GM21619 (cell line): ENCODE data around the gene DHRS7B.
"Not testable (repeated sequence)": the region's sequence is repeated elsewhere in the genome, so short reads cannot be mapped to it uniquely, and the experiment has no call there.

Source experiments
- ATAC-seq: cut with Tn5 transposase; IDR thresholded peaks from one replicate; pipeline ENCODE4 v1.9.1; 2021; ENCODE audit not compliant: unreplicated experiment

The DHRS7B gene

DNA sequence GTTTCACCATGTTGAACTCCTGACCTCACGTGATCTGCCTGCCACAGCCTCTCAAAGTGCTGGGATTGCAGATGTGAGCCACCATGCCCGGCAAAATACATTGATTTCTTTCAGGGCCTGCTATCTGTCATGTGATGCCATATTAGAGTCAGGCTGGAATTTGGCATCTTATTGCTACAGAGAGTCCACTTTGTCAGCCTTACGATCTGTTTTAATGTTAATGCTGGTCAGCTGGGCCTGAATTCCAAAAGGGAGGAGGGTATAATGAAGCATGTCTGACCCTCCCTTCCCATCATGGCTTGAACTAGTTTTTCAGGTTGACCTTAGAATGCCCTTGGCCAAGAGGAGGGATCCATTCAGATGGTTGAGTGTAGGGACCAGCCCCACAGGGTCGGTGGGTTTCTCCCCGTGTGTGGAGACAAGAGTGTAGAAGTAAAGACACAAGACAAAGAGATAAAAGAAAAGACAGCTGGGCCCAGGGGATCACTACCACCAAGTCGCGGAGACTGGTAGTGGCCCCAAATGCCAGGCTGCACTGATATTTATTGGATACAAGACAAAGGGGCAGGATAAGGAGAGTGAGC is 19.6 kb upstream of the DHRS7B start:
- ATAC-seq: not testable (repeated sequence)

DNA sequence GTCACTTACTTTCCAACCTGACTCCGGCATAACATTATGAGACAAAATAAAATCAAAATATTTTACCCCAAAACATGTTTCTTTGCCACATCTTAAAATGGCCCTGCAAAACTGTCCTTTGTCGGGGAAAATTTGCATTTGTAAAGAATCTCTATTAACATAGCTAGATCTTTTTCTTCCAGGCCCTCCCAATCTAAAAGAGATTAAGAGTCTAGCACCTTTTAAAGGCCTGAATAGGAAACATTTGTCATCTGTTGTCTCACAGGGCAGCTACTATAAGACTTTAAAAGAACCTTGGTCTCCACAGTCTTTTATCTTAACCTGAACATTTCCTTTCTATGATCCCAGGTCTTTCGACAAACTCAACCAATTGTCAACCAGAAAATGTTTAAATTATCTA is 18.1 kb upstream of the DHRS7B start:
- ATAC-seq: no peak

DNA sequence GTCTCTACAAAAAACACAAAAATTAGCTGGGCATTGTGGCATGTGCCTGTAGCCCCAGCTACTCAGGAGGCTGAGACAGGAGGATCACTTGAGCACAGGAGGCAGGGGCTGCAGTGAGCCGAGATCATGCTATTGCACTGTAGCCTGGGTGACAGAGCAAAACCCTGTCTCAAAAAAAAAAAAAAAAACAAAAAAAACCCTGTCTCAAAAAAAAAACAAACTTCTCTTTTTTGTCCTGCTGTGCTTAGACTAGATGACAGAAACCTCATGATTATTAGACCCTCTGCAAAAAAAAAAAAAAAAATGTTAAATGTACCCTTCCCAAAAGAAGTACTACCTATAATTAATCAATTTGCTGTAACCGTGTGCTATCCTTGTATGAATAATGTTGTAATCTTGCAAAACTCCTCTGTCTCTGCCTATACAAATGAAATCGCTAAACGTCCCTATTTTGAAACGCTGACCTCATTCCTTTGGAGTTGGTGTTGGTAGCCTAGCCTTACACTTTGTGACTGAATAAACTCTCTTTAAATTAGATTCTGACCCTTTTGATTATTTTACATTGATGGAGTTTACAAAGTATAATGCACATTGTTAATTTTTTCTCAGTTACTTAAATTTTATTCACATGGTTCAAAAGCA is 13.6 kb upstream of the DHRS7B start:
- no peak for ATAC-seq

DNA sequence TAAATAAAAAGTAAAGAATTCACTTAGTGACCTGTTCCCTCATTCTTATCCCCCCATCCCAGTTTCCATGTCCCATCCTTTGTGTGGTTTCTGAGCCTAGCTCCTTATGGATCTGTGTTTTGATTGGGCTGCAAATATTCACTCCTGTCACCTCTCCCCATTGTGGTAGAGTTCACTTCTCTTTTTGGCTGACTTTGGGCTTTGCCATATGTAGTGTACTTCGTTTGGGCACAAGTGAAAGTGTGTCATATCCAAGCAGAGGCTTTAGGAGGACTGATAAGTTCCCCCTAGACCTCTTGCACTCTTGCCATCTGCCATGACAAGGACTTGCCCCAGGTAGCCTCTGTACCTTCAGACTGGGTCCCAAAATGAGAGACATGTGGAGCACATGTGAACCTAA is 13.0 kb upstream of the DHRS7B start:
- ATAC-seq: no peak

DNA sequence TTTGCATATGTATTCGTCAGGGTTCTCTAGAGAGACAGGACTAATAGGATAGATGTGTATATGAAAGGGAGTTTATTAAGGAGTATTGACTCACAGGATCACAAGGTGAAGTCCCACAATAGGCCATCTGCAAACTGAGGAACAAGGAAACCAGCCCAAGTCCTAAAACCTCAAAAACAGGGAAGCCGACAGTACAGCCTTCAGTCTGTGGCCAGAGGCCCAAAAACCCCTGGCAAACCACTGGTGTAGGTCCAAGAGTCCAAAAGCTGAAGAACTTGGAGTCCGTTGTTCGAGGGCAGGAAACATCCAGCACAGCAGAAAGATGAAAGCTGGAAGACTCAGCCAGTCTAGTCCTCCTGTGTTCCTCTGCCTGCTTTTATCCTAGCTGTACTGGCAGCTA is 12.0 kb upstream of the DHRS7B start:
- ATAC-seq: not testable (repeated sequence)

DNA sequence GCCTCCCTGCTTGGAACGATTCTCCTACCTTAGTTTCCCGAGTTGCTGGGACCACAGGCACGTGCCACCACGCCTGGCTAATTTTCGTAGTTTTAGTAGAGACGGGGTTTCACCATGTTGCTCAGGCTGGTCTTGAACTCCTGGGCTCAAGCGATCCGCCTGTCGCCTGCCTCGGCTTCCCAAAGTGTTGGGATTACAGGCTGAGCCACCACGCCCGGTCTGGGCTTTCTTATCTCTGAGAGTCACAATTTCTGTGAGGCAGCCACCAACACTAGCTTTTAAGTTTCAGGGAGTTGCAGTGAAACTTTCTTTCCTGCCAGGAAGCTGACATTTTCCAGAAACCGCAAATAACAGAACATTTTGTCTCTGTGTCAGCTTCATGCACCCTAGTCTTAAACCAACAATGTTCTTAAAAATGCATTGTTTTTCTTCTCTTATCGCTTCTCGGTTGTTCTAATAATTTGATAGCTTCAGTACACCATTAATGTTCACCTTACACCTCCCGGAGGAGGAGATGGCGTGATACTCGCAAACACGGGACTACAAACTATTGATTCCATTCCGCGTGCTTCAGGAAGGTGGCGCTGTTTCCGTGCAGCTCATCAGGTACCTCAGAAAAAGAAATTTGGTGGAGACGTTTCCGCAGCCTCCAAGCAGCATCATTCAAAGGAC is 7.4 kb upstream of the DHRS7B start:
- no peak for ATAC-seq

DNA sequence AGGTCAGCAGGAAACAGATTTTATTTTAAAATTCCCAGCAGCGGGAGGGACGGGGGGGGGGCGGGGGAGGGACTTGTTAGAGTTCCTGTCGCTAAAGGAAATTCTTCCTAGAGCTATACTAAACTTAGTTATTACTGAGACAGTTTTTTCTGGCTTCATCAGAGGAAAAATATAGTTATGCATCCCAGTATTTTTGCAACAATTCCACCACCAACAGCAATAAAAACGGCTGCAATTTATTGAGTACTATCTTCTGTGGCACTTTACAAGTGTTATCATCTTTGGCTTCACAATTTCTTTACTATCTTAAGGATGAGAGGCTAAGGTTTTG is 6.9 kb upstream of the DHRS7B start:
- ATAC-seq: no peak

DNA sequence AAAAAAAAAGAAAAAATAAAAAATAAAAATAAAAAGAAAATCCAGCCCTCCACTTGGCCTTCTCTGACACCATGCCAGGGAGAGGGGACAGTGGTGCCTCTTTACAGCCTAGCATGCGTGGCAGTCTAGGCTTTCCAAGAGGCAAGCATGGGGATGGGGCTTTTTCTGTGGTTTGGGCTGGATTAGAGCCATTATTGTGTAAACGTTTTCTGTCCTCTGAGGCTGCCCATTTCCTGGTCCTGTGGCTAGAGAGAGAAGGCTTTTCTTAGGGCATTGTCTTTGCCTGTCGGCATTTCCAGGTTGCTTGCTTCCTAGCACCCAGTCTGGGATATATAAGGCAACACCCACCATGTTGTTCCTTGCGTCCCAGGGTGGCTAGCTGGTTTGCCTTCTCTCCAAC is 2.7 kb upstream of the DHRS7B start:
- ATAC-seq: no peak

DNA sequence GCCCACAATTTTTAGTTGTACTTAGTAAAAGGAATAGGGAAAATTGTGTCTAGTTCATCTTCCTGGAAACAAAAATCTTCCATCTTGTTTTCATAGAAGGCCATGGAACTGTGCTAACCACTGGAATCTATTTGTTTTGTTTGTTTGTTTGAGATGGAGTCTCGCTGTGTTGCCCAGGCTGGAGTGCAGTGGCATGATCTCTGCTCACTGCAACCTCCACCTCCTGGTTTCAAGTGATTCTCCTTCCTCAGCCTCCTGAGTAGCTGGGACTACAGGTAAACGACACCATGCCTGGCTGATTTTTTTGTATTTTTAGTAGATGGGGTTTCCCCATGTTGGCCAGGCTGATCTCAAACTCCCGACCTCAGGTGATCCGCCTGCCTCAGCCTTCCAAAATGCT is 2.2 kb upstream of the DHRS7B start:
- not testable (repeated sequence) for ATAC-seq

DNA sequence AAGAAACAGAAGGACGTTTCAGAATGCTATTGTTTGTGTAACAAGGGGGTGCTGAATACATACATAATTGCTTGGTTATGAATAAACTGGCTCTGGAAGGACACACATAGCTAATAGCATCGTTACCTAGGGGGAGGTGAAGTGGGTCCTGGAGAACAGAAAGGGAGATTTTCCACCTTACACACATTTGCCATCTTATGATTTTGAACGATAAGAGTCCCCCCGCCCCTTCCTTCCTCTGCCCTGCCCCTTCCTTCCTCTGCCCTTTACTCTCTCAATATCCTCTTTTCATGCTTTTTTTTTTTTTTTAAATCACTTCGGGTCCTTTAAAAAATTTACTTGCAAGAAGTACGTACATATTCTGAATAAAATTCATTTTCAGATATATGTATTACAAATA is 902 bp upstream of the DHRS7B start:
- ATAC-seq: no peak

DNA sequence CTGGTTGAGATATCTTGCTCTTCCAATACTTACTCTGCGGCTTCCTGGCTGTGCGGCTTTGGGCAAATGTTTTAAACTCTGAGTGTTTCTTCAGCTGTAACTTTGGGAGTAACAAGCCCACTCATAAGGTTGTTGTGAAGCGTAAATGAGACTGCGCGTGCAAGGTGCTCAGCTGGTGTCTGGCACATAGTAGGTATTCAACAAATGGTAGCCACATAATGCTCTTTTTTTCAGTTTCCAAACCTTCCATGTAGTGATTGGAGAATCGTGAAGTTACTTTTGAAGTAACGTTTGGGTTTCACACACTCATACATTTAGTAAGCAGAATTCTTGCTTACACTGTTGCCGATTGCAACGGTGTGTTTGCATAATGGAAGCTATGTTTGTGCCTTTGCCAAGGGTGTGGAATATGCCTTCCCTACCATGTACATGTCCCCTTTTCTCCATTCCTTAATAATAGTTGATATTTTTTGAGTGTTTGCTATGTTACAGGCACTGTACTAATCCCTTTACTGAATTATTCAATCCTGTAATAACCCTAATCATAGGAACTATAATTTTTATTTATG is 829 bp downstream of the DHRS7B start:
- peak; percentile 2 for ATAC-seq

DNA sequence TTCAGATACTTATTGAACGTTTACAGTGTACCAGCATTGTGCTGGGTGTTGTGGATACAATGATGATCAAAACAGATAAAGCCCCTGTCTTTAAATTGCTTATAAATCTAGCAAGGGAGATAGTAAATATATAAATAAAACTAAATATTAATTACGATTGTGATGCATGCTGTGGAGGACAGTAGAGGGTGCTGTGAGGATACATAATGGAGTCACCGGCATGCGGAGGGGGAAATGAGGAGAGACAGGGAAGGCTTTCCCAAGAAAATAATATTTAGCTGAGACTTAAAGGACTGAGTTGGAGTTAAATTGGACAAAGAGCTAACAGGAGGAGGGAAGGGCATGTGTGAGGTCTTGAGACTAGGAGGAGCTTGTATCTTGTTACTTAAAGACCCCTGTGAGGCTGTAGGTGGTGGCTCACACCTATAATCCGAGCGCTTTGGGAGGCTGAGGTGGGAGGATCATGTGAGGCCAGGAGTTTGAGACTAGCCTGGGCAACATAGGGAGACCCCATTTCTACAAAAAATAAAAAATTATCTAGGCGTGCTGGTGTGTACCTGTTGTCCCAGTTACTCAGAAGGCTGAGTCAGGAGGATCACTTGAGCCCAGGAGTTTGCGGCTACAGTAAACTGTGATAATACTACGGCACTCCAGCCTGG is 2.4 kb downstream of the DHRS7B start:
- no peak for ATAC-seq

DNA sequence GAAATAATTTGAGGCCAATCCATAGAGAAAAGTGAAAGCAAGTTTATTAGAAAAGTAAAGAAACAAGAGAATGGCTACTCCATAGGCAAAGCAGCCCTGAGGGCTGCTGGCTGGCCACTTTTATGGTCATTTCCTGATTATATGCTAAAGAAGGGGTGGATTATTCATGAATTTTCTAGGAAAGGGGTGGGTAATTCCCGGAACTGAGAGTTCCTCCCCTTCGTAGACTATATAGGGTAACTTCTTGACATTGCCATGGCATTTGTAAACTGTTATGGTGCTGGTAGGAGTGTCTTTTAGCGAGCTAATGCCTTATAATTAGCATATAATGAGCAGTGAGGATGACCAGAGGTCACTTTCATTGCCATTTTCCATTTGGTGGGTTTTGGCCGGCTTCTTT is 4.4 kb downstream of the DHRS7B start:
- no peak for ATAC-seq

DNA sequence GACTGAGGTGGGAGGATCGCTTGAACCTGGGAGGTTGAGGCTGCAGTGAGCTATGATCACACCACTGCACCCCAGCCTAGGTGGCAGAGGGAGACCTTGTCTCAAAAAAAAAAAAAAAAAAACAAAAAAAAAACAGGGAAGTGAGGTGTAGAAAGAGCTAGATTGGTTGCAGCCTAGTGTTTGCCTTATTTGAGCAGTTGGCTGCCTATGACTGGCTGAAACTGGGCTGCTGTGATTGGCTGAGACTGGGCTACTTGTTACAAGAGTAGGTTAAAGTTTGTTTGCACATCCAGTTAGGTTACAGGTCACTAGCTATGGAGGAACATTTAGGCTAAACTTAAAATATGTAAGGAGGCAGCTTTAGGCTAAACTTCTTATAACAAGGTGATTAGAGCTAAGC is 5.7 kb downstream of the DHRS7B start:
- no peak for ATAC-seq

DNA sequence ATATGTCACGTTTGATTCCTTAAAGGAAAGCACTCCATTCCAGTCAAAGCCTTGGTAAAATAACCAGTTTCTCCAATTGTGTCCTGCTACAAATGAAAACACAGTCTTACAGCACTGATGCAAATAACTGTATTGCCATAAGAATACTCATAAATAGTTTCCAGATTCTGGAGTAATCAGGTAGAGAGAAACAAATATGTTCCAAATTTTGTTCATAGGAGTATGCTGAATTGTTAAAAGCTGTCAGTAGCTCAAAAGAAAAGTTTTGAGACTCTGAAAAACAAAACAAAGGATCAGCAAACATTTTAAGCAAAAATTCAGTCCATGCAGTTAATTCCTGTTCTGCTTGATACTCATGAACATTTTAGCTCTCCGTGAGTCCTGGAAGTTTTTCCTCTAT is 7.8 kb downstream of the DHRS7B start:
- no peak for ATAC-seq

DNA sequence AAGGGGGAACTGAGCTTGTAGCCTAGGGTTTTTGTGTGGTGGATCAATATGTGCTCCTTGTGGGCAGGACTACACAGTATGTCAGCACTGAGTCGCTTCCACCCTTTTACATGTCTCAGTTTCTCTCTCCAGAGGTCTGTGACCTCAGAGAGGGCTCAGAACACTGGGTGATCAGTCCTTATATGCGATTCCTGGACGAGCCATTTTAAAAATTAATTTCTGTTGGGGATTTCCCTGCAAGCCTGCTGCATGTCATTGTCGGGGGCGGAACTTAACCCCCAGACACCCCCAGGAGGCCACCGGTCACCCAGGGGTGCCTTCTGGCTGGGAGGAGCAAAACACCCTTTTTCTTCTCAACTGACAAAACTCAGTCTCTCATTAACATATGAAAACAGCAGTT is 14.1 kb downstream of the DHRS7B start:
- peak; percentile 64 for ATAC-seq

DNA sequence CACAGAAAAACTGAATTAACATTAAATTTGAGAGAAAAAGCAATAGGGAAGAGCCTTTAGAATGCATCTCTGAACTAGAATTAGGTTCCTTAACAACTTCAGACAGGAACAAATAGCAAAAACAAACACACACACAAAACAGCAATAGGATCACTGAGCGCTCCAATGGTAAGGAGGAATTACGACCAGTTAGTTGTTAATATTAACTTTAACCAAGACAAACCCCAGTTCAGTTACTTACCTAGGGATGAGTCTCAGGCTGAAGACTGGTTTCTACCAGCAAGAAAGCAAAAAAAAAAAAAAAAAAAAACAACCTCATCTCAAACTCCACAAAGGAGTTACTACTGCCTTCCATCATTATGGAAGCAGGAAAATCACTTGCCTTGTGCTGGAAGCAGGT is 14.6 kb downstream of the DHRS7B start:
- ATAC-seq: no peak

DNA sequence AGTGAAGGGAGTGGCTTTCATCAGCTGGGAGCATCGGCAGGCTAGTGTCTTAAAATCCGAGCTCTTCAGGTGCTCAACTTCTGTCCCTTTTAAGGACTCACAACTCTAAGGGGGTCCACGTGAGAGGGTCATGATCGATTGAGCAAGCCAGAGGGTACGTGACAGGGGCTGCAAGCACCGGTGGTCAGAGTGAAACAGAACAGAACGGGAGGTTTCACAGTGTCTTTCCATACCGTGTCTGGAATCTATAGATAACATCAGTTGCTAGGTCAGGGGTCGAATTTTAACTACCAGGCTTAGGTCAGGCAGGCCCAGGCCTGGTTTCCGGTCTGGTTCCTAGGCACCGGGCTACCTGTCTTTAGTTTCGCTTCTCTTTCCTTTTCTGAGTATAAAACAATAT is 15.3 kb downstream of the DHRS7B start:
- ATAC-seq: not testable (repeated sequence)

DNA sequence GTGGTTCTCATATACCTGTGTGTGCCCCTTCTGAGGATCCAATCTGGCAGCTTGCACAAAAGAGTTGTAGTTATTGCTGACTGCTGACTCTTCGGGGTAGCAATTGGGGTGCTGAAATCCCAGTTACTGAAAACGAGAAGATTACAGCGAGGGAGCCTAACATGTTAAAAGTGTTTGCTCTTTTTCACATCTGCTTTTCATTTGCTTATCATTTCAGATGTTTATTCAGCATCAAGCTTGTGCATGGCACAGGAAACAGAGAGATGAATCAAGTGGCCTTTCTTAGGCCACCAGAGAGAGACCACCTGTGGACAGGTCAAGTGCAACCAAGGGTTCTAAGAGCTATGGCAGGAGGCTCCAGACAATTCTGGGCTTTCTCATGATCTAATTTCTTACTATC is 16.9 kb downstream of the DHRS7B start:
- no peak for ATAC-seq

DNA sequence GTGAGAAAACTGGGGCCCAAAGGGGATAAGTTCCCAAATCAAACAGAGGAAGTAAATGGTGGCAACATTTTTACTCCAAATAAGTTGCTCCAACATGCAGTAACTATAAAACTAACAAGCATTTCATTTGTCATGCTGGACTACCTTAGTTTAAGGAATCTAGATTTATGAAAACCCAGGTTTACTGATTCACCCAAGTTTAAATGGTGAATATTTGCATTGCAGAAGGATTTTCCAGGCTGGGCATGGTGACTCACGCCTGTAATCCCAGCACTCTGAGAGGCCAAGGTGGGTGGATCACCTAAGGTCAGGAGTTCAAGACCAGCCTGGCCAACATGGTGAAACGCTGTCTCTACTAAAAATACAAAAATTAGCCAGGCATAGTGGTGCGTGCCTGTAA is 17.5 kb downstream of the DHRS7B start:
- ATAC-seq: not testable (repeated sequence)

DNA sequence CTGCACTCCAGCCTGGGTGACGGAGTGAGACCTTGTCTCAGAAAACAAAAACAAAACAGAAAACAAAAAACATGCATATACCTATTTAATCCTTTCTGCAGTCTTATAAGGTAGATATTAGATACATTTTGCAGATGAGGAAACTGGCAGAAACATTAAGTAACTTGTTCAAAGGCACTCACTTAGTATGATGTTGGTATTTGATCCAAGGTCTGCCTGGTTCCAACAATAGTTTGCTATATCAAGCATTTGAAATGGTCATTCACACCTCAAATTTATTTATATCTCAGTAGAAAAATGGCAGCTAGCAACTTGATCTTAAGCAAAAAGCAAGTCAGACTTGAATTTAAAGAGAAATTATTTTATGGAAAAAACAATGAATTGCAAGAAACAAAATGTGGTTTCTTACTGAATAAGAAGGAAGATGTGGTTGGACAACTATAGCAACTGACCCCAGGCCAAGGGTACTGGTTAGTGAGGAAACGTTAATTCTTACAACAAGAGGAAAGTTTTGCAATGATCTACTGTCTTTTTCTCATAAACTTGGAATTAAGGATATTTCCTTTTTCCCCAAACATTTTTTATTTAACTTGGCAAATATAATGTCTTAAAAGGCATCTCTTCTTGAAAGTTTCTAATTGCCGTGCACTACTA is 19.7 kb downstream of the DHRS7B start:
- no peak for ATAC-seq
